OCI-LY7 (cell line): ENCODE data around the gene USP43. TPM values are rescaled to one million over a fixed set of nuclear protein-coding genes. Genes with fewer than 3 reads are reported as not detected.
"Not testable (repeated sequence)": the region's sequence is repeated elsewhere in the genome, so short reads cannot be mapped to it uniquely, and the experiment has no call there.

ENCODE experiments used
- BruUV-seq: library from RNA; stranded (reverse); fragments of 400-500 nt; replicated peaks from 2 replicates; lab custom pipeline; 2021; lab: Mats Ljungman, UMichigan
- CTCF ChIA-PET: fragments of 300-600 bp; sonication (Branson Sonifier 250); formaldehyde crosslinking; loops from one replicate; lab custom pipeline; 2022; ENCODE audit warnings: antibody characterized with exemption; ENCODE audit not compliant: unreplicated experiment; lab: Charles Lee
- POLR2A ChIA-PET: fragments of 300-600 bp; sonication (Branson Sonifier 250); formaldehyde crosslinking; loops from one replicate; lab custom pipeline; 2022; ENCODE audit warnings: antibody characterized with exemption; lab: Charles Lee
- DNase-seq: peaks from one replicate; pipeline ENCODE4 v3.0.0-alpha.2; 2015; ENCODE audit warnings: low spot score
- H2AFZ ChIP-seq: fragments of 200-600 bp; sonication (generic), shearing (Covaris generic); 2 replicates; pipeline ENCODE4 v1.6.1; 2014; ENCODE audit warnings: mild to moderate bottlenecking, antibody characterized with exemption, low read length, moderate library complexity
- H3K27ac ChIP-seq: fragments of 200-600 bp; sonication (generic); 2 replicates; pipeline ENCODE4 v1.5.1; 2014; ENCODE audit warnings: mixed run types, low read depth, mild to moderate bottlenecking, moderate library complexity, low read length, inconsistent platforms; ENCODE audit not compliant: poor library complexity, severe bottlenecking
- H3K36me3 ChIP-seq: fragments of 200-600 bp; sonication (generic); 2 replicates; pipeline ENCODE4 v1.6.1; 2014; ENCODE audit warnings: mild to moderate bottlenecking, antibody characterized with exemption, low read length, moderate library complexity, mixed read lengths; ENCODE audit not compliant: insufficient read depth
- H3K4me1 ChIP-seq: fragments of 200-600 bp; sonication (generic); 2 replicates; pipeline ENCODE4 v1.5.1; 2014; ENCODE audit warnings: mild to moderate bottlenecking, low read length; ENCODE audit not compliant: insufficient read depth, poor library complexity, severe bottlenecking
- H3K4me2 ChIP-seq: fragments of 200-600 bp; sonication (generic); 2 replicates; pipeline ENCODE4 v1.6.1; 2014; ENCODE audit warnings: mild to moderate bottlenecking, low read length
- H3K4me3 ChIP-seq: fragments of 200-600 bp; sonication (generic); 2 replicates; pipeline ENCODE4 v1.5.1; 2014; ENCODE audit warnings: mild to moderate bottlenecking, low read depth, low read length; ENCODE audit not compliant: poor library complexity, severe bottlenecking
- H3K79me2 ChIP-seq: fragments of 200-600 bp; sonication (generic); 2 replicates; pipeline ENCODE4 v1.6.1; 2016; ENCODE audit warnings: low read depth, mild to moderate bottlenecking, low read length, moderate library complexity, mixed read lengths; ENCODE audit not compliant: insufficient read depth
- H3K9me2 ChIP-seq: fragments of 200-600 bp; sonication (generic); 2 replicates; pipeline ENCODE4 v1.6.1; 2016; ENCODE audit warnings: mild to moderate bottlenecking, low read length, mixed read lengths; ENCODE audit not compliant: insufficient read depth
- H3K9me3 ChIP-seq: fragments of 200-600 bp; sonication (generic); 2 replicates; pipeline ENCODE4 v1.6.1; 2014; ENCODE audit warnings: mild to moderate bottlenecking, mixed run types, low read length, mixed read lengths
- H4K20me1 ChIP-seq: fragments of 200-600 bp; sonication (generic); 2 replicates; pipeline ENCODE4 v1.6.1; 2014; ENCODE audit warnings: mild to moderate bottlenecking, antibody characterized with exemption, low read length, moderate library complexity, mixed read lengths; ENCODE audit not compliant: insufficient read depth
- CTCF ChIP-seq: fragments of 200-600 bp; sonication (generic); conservative IDR thresholded peaks from 2 replicates; pipeline ENCODE4 v1.5.1; 2014; ENCODE audit warnings: mild to moderate bottlenecking, antibody characterized with exemption, low read length, moderate library complexity, mixed read lengths
- EZH2phosphoT487 ChIP-seq: fragments of 200-600 bp; sonication (generic); IDR thresholded peaks from 2 replicates; pipeline ENCODE4 v1.6.1; 2018; ENCODE audit warnings: low read depth, borderline replicate concordance, mild to moderate bottlenecking, mixed run types, antibody characterized with exemption, low read length, moderate library complexity, mixed read lengths
- intact Hi-C: fragments of 100-400 bp; cut with micrococcal nuclease; formaldehyde crosslinking; loops from one replicate; pipeline ENCODE4 v1.10.0; 2022; ENCODE audit not compliant: unreplicated experiment
- total RNA-seq, 2 experiments: library from RNA; depleted of rRNA in 1 of 2; stranded (reverse); fragments of >200 nt in 1 of 2; shearing (Covaris generic) in 1 of 2; gene quantifications; 2 replicates each; pipeline ENCODE4 v1.2.3, GENCODE V29; 2014 to 2022

Gene USP43
- total RNA-seq, 2 experiments from 2014 or later, result 1.3 to 2.7 TPM

- no peaks in the 10 kb centered on the region for H3K36me3 ChIP-seq
- POLR2A ChIA-PET, result no interaction called here
- CTCF ChIA-PET, result no interaction called here
- H3K4me1 ChIP-seq, result no peaks in the 10 kb centered on the region
- no peak overlapping the region for H3K4me2 ChIP-seq
- no peak overlapping the region for H3K27ac ChIP-seq
- no peak overlapping the region for H3K4me3 ChIP-seq
- no peaks in the 10 kb centered on the region for H3K9me2 ChIP-seq
- no peaks in the 10 kb centered on the region for H3K9me3 ChIP-seq
- H2AFZ ChIP-seq, result no peak overlapping the region
- no TSS peak for BruUV-seq
- no peaks in the 10 kb centered on the region for H3K79me2 ChIP-seq
- no peaks in the 10 kb centered on the region for H4K20me1 ChIP-seq
- intact Hi-C loops, result no loop called here
- DNase-seq, result no peak
- TF ChIP-seq EZH2phosphoT487 (no peak), CTCF (no peak)
These were observed 13.4 kb downstream of the USP43 start for GRCh38 chr17:9658593-9659211.

- H3K4me1 ChIP-seq, result no peaks in the 10 kb centered on the region
- intact Hi-C loops, result no loop called here
- no peak for DNase-seq
- H3K27ac ChIP-seq, result no peak overlapping the region
- no peaks in the 10 kb centered on the region for H3K9me2 ChIP-seq
- H3K4me3 ChIP-seq, result no peak overlapping the region
- no peaks in the 10 kb centered on the region for H3K9me3 ChIP-seq
- H3K4me2 ChIP-seq, result no peak overlapping the region
- no TSS peak for BruUV-seq
- ChIA-PET POLR2A (no interaction called here), CTCF (no interaction called here)
- no peak overlapping the region for H2AFZ ChIP-seq
- H3K36me3 ChIP-seq, result no peaks in the 10 kb centered on the region
- no peaks in the 10 kb centered on the region for H3K79me2 ChIP-seq
- no peaks in the 10 kb centered on the region for H4K20me1 ChIP-seq
- no peak for TF ChIP-seq CTCF
- no peak for TF ChIP-seq EZH2phosphoT487
These were observed 15.7 kb downstream of the USP43 start for GRCh38 chr17:9661027-9661426.

GRCh38 chr17:9663511-9663910 is 18.2 kb downstream of the USP43 start:
- H3K4me1 ChIP-seq, BruUV-seq, H3K36me3 ChIP-seq, H3K9me3 ChIP-seq, DNase-seq, H3K9me2 ChIP-seq, intact Hi-C loops, H3K79me2 ChIP-seq, CTCF ChIA-PET, POLR2A ChIA-PET, H3K4me3 ChIP-seq, H2AFZ ChIP-seq, H4K20me1 ChIP-seq, H3K27ac ChIP-seq, H3K4me2 ChIP-seq: not testable (repeated sequence)
